ENCODE data around the gene ANAPC4. TPM values are rescaled to one million over a fixed set of nuclear protein-coding genes. Genes with fewer than 3 reads are reported as not detected.

The ANAPC4 gene
- total RNA-seq, 2 donors from 2014 or later = 41.7 to 46.4 TPM

- Mint-ChIP-seq H3K36me3 (ENCODE audit: low read depth) (peaks cover 4% of the 10 kb centered on the region), H3K27ac (peak overlapping the region; percentile 15), H3K27me3 (ENCODE audit: insufficient read depth) (no peaks in the 10 kb centered on the region)
Observed at GRCh38 chr4:25330905-25331808, 45.9 kb upstream of the ANAPC4 start.

GRCh38 chr4:25343671-25344070 is 33.4 kb upstream of the ANAPC4 start:
- Histone ChIP-seq H3K4me3 (ENCODE audit: low read length) (no peak overlapping the region), H3K27me3 (ENCODE audit: control insufficient read depth, insufficient read depth, low read length, poor library complexity, severe bottlenecking) (no peaks in the 10 kb centered on the region), H3K27ac (ENCODE audit: low read depth, low read length) (no peak overlapping the region), H3K36me3 (ENCODE audit: control insufficient read depth, insufficient read depth, low read length) (peaks cover under 1% of the 10 kb centered on the region), H3K9me3 (ENCODE audit: control insufficient read depth, low read length) (no peaks in the 10 kb centered on the region), H3K4me1 (ENCODE audit: control insufficient read depth, insufficient read depth, low read length) (no peaks in the 10 kb centered on the region), H3K9ac (ENCODE audit: extremely low read depth, low read length, poor library complexity, severe bottlenecking) (no peak overlapping the region)
- H3K27ac Mint-ChIP-seq = no peak overlapping the region
- no peak overlapping the region for H3K4me3 Mint-ChIP-seq
- DNase-seq = no peak
- H3K36me3 Mint-ChIP-seq (ENCODE audit: low read depth) = peaks cover 15% of the 10 kb centered on the region
- peaks cover 22% of the 10 kb centered on the region for H3K4me1 Mint-ChIP-seq
- peaks cover 1% of the 10 kb centered on the region for H3K9me3 Mint-ChIP-seq
- TF ChIP-seq, protein P1, sequence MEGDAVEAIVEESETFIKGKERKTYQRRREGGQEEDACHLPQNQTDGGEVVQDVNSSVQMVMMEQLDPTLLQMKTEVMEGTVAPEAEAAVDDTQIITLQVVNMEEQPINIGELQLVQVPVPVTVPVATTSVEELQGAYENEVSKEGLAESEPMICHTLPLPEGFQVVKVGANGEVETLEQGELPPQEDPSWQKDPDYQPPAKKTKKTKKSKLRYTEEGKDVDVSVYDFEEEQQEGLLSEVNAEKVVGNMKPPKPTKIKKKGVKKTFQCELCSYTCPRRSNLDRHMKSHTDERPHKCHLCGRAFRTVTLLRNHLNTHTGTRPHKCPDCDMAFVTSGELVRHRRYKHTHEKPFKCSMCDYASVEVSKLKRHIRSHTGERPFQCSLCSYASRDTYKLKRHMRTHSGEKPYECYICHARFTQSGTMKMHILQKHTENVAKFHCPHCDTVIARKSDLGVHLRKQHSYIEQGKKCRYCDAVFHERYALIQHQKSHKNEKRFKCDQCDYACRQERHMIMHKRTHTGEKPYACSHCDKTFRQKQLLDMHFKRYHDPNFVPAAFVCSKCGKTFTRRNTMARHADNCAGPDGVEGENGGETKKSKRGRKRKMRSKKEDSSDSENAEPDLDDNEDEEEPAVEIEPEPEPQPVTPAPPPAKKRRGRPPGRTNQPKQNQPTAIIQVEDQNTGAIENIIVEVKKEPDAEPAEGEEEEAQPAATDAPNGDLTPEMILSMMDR (conservative IDR thresholded peaks at IDR 0.05) = no peak
- WGBS, 2 experiments (ENCODE audit: insufficient coverage in 1 of 2, insufficient read length in 1 of 2) = 94 to 100% methylated on average over 1 to 2 of the region's 2 CpGs
- H3K27me3 Mint-ChIP-seq (ENCODE audit: insufficient read depth) = no peaks in the 10 kb centered on the region

More at GRCh38 chr4:25330905-25331808, 45.9 kb upstream of the ANAPC4 start:
- Histone ChIP-seq H3K9ac (ENCODE audit: extremely low read depth, low read length, poor library complexity, severe bottlenecking) (no peak overlapping the region), H3K4me1 (ENCODE audit: control insufficient read depth, insufficient read depth, low read length) (no peaks in the 10 kb centered on the region), H3K4me3 (ENCODE audit: low read length) (no peak overlapping the region), H3K27me3 (ENCODE audit: control insufficient read depth, insufficient read depth, low read length, poor library complexity, severe bottlenecking) (no peaks in the 10 kb centered on the region), H3K36me3 (ENCODE audit: control insufficient read depth, insufficient read depth, low read length) (peaks cover 14% of the 10 kb centered on the region), H3K27ac (ENCODE audit: low read depth, low read length) (no peak overlapping the region), H3K9me3 (ENCODE audit: control insufficient read depth, low read length) (no peaks in the 10 kb centered on the region)
- Mint-ChIP-seq H3K9me3 (no peaks in the 10 kb centered on the region), H3K4me3 (no peak overlapping the region), H3K4me1 (no peaks in the 10 kb centered on the region)
- DNase-seq = no peak
- TF ChIP-seq, protein P1 (conservative IDR thresholded peaks at IDR 0.05) = no peak
- 95% methylated on average over 11 to 12 of the region's 12 CpGs for WGBS, 2 experiments (ENCODE audit: insufficient coverage in 1 of 2, insufficient read length in 1 of 2)

GRCh38 chr4:25345744-25346143 is 31.3 kb upstream of the ANAPC4 start:
- TF ChIP-seq, protein P1 (conservative IDR thresholded peaks at IDR 0.05) = no peak
- H3K4me3 ChIP-seq (ENCODE audit: low read length) = no peak overlapping the region
- peaks cover 10% of the 10 kb centered on the region for H3K36me3 Mint-ChIP-seq (ENCODE audit: low read depth)
- H3K9me3 Mint-ChIP-seq = peaks cover 1% of the 10 kb centered on the region
- H3K27ac Mint-ChIP-seq = peak overlapping the region; percentile 80
- H3K36me3 ChIP-seq (ENCODE audit: control insufficient read depth, insufficient read depth, low read length) = no peaks in the 10 kb centered on the region
- no peaks in the 10 kb centered on the region for H3K9me3 ChIP-seq (ENCODE audit: control insufficient read depth, low read length)
- 87 to 96% methylated on average over 3 to 5 of the region's 5 CpGs for WGBS, 2 experiments (ENCODE audit: insufficient coverage in 1 of 2, insufficient read length in 1 of 2)
- H3K4me1 ChIP-seq (ENCODE audit: control insufficient read depth, insufficient read depth, low read length) = peaks cover 2% of the 10 kb centered on the region
- no peak overlapping the region for H3K4me3 Mint-ChIP-seq
- H3K9ac ChIP-seq (ENCODE audit: extremely low read depth, low read length, poor library complexity, severe bottlenecking) = no peak overlapping the region
- no peaks in the 10 kb centered on the region for H3K27me3 ChIP-seq (ENCODE audit: control insufficient read depth, insufficient read depth, low read length, poor library complexity, severe bottlenecking)
- no peak for DNase-seq
- peaks cover 29% of the 10 kb centered on the region for H3K4me1 Mint-ChIP-seq
- no peak overlapping the region for H3K27ac ChIP-seq (ENCODE audit: low read depth, low read length)
- no peaks in the 10 kb centered on the region for H3K27me3 Mint-ChIP-seq (ENCODE audit: insufficient read depth)
